IPS-NIHi11 (cell line): ENCODE measurements around the gene YOD1.
"Not testable (repeated sequence)": the region's sequence is repeated elsewhere in the genome, so short reads cannot be mapped to it uniquely, and the experiment has no call there.

Experiments
- DNase-seq: peaks from one replicate; pipeline ENCODE4 v3.0.0; 2012; ENCODE audit warnings: mixed read lengths, low spot score

Gene YOD1

GRCh38 chr1:207049054-207049453, 2.0 kb downstream of the YOD1 start:
- DNase-seq: no peak

GRCh38 chr1:207048041-207048440, 3.0 kb downstream of the YOD1 start:
- no peak for DNase-seq

GRCh38 chr1:207047505-207047904, 3.5 kb downstream of the YOD1 start:
- no peak for DNase-seq

GRCh38 chr1:207045453-207045852, 5.6 kb downstream of the YOD1 start:
- DNase-seq: no peak

GRCh38 chr1:207041397-207041796, 9.6 kb downstream of the YOD1 start:
- not testable (repeated sequence) for DNase-seq

GRCh38 chr1:207040181-207040533, 10.9 kb downstream of the YOD1 start:
- no peak for DNase-seq

- no peak for DNase-seq
These were observed 11.4 kb downstream of the YOD1 start for GRCh38 chr1:207039380-207040180.

GRCh38 chr1:207036865-207037264, 14.1 kb downstream of the YOD1 start:
- no peak for DNase-seq

- DNase-seq: no peak
These were observed 15.0 kb downstream of the YOD1 start for GRCh38 chr1:207035877-207036551.

GRCh38 chr1:207034998-207035397, 16.0 kb downstream of the YOD1 start:
- DNase-seq: no peak

GRCh38 chr1:207034208-207034607, 16.8 kb downstream of the YOD1 start:
- DNase-seq: no peak

- no peak for DNase-seq
These were observed 17.7 kb downstream of the YOD1 start for GRCh38 chr1:207033302-207033701.

GRCh38 chr1:207032528-207033017, 18.4 kb downstream of the YOD1 start, which contains the start of gene C1orf116:
TSS of gene C1orf116 (minus strand) at chr1:207032756. CDS start at chr1:207027598, 5,158 bp downstream.
- peak; percentile 95 for DNase-seq

GRCh38 chr1:207031632-207032264, 19.3 kb downstream of the YOD1 start:
- DNase-seq: no peak

GRCh38 chr1:207031016-207031415, 20.0 kb downstream of the YOD1 start:
- no peak for DNase-seq

- no peak for DNase-seq
These were observed 20.4 kb downstream of the YOD1 start for GRCh38 chr1:207030522-207031009.

GRCh38 chr1:207029701-207030521, 21.1 kb downstream of the YOD1 start:
- DNase-seq: no peak

- DNase-seq: no peak
These were observed 21.9 kb downstream of the YOD1 start for GRCh38 chr1:207028884-207029650.

- DNase-seq: no peak
These were observed 23.1 kb downstream of the YOD1 start for GRCh38 chr1:207027921-207028320.

- DNase-seq: no peak
These were observed 23.7 kb downstream of the YOD1 start for GRCh38 chr1:207027206-207027777.

- no peak for DNase-seq
These were observed 24.9 kb downstream of the YOD1 start for GRCh38 chr1:207026104-207026534.
